ENCODE data around the gene BBS9. TPM values are rescaled to one million over a fixed set of nuclear protein-coding genes. Genes with fewer than 3 reads are reported as not detected.

BBS9 gene
- total RNA-seq, 2 donors from 2014 or later = 9.3 to 10.9 TPM

GRCh38 chr7:33591490-33591889 lies 462.1 kb downstream of the BBS9 start:
- no peak overlapping the region for H3K9ac ChIP-seq (ENCODE audit: low read depth in 2 of 2, low read length in 2 of 2)
- TF ChIP-seq, protein P1, sequence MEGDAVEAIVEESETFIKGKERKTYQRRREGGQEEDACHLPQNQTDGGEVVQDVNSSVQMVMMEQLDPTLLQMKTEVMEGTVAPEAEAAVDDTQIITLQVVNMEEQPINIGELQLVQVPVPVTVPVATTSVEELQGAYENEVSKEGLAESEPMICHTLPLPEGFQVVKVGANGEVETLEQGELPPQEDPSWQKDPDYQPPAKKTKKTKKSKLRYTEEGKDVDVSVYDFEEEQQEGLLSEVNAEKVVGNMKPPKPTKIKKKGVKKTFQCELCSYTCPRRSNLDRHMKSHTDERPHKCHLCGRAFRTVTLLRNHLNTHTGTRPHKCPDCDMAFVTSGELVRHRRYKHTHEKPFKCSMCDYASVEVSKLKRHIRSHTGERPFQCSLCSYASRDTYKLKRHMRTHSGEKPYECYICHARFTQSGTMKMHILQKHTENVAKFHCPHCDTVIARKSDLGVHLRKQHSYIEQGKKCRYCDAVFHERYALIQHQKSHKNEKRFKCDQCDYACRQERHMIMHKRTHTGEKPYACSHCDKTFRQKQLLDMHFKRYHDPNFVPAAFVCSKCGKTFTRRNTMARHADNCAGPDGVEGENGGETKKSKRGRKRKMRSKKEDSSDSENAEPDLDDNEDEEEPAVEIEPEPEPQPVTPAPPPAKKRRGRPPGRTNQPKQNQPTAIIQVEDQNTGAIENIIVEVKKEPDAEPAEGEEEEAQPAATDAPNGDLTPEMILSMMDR (IDR thresholded peaks at IDR 0.05) = no peak
- H3K27ac ChIP-seq = no peak overlapping the region
- intact Hi-C loops (cut with DNase I) = no loop called here
- H3K4me3 ChIP-seq = no peak overlapping the region
- H3K4me1 ChIP-seq = no peaks in the 10 kb centered on the region
- H3K9me3 ChIP-seq = no peaks in the 10 kb centered on the region
- no peaks in the 10 kb centered on the region for H3K36me3 ChIP-seq
- no peak for DNase-seq
- H3K27me3 ChIP-seq = no peaks in the 10 kb centered on the region

GRCh38 chr7:33592718-33593117 lies 463.4 kb downstream of the BBS9 start:
- Histone ChIP-seq H3K4me1 (no peaks in the 10 kb centered on the region), H3K4me3 (no peak overlapping the region), H3K27me3 (no peaks in the 10 kb centered on the region), H3K9me3 (no peaks in the 10 kb centered on the region), H3K9ac (ENCODE audit: low read depth in 2 of 2, low read length in 2 of 2) (no peak overlapping the region), H3K36me3 (no peaks in the 10 kb centered on the region), H3K27ac (no peak overlapping the region)
- TF ChIP-seq, protein P1 (IDR thresholded peaks at IDR 0.05) = no peak
- intact Hi-C loops (cut with DNase I) = no loop called here
- no peak for DNase-seq

DNA sequence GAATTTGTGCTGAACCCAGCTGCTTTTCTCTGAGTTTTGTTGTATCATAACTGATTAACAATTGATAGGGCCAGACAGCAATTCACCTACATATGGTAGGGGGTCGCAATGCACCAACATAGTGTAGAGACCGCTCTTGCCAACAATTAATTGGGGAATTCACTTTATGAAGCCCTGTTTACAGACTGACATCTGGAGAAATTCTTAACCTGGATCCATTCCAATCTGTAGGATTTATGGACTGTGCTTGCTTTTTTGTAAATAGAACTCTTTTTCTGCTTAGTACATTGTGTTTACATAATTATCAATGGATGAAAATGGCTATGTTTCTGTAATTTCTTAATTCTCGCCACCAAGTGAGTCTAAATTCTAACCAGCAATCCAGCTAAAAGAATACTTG lies 464.2 kb downstream of the BBS9 start:
- no peaks in the 10 kb centered on the region for H3K4me1 ChIP-seq
- no peak for DNase-seq
- intact Hi-C loops (cut with DNase I) = no loop called here
- no peak overlapping the region for H3K4me3 ChIP-seq
- no peaks in the 10 kb centered on the region for H3K9me3 ChIP-seq
- no peak overlapping the region for H3K9ac ChIP-seq (ENCODE audit: low read depth in 2 of 2, low read length in 2 of 2)
- H3K36me3 ChIP-seq = no peaks in the 10 kb centered on the region
- TF ChIP-seq, protein P1 (IDR thresholded peaks at IDR 0.05) = no peak
- H3K27me3 ChIP-seq = no peaks in the 10 kb centered on the region
- H3K27ac ChIP-seq = no peak overlapping the region

GRCh38 chr7:33596686-33597085 lies 467.3 kb downstream of the BBS9 start:
- H3K4me1 ChIP-seq = no peaks in the 10 kb centered on the region
- no peak for DNase-seq
- no peak overlapping the region for H3K27ac ChIP-seq
- no peaks in the 10 kb centered on the region for H3K9me3 ChIP-seq
- H3K9ac ChIP-seq (ENCODE audit: low read depth in 2 of 2, low read length in 2 of 2) = no peak overlapping the region
- no peaks in the 10 kb centered on the region for H3K27me3 ChIP-seq
- no peak overlapping the region for H3K4me3 ChIP-seq
- no peaks in the 10 kb centered on the region for H3K36me3 ChIP-seq
- TF ChIP-seq, protein P1 (IDR thresholded peaks at IDR 0.05) = no peak
- intact Hi-C loops (cut with DNase I) = no loop called here

- no peak overlapping the region for H3K9ac ChIP-seq (ENCODE audit: low read depth in 2 of 2, low read length in 2 of 2)
- H3K9me3 ChIP-seq = no peaks in the 10 kb centered on the region
- no peak overlapping the region for H3K4me3 ChIP-seq
- no peak for DNase-seq
- intact Hi-C loops (cut with DNase I) = no loop called here
- TF ChIP-seq, protein P1 (IDR thresholded peaks at IDR 0.05) = no peak
- no peak overlapping the region for H3K27ac ChIP-seq
- no peaks in the 10 kb centered on the region for H3K27me3 ChIP-seq
- no peaks in the 10 kb centered on the region for H3K4me1 ChIP-seq
- H3K36me3 ChIP-seq = no peaks in the 10 kb centered on the region
Observed at GRCh38 chr7:33597181-33597580, 467.8 kb downstream of the BBS9 start.

- DNase-seq = no peak
- Histone ChIP-seq H3K4me1 (no peaks in the 10 kb centered on the region), H3K36me3 (no peaks in the 10 kb centered on the region), H3K9ac (ENCODE audit: low read depth in 2 of 2, low read length in 2 of 2) (no peak overlapping the region), H3K27me3 (no peaks in the 10 kb centered on the region), H3K4me3 (no peak overlapping the region), H3K27ac (no peak overlapping the region), H3K9me3 (no peaks in the 10 kb centered on the region)
- intact Hi-C loops (cut with DNase I) = no loop called here
- TF ChIP-seq, protein P1 (IDR thresholded peaks at IDR 0.05) = no peak
Observed at GRCh38 chr7:33601101-33601500, 471.7 kb downstream of the BBS9 start.

Data from colonic mucosa (tissue), 4 donors.